B cell (primary cell): ENCODE results near the gene GNAI3.

Experiments
- CTCF ChIP-seq: fragments of 200-600 bp; IDR thresholded peaks from one replicate; pipeline ENCODE4 v1.8.0; 2022; ENCODE audit warnings: antibody characterized with exemption, mild to moderate bottlenecking
- EZH2 ChIP-seq: IDR thresholded peaks from 2 replicates; pipeline ENCODE4 v1.6.1; 2012; ENCODE audit warnings: borderline replicate concordance, low read depth, mild to moderate bottlenecking, moderate library complexity, low read length; ENCODE audit not compliant: insufficient read depth, poor library complexity, severe bottlenecking

DNA sequence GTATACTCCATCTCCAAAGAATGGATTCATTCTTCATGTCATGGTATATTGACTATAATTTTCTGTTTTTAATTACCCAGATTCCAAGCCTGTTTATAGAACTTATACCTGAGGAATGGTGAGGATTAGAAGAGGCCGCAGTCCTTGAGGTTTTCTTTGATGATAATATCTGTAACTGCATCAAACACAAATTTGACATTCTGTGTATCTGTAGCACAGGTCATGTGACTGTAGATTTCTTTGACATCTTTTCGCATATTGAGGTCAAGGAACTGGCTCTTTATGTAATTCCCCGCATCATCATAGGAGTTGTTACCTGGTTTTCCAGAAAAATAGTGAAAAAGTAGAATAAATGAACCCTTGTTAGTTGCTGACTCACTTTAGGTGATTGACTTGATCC is 54.8 kb downstream of the GNAI3 start:
- no peak for TF ChIP-seq EZH2
- TF ChIP-seq CTCF = no peak
